GM19463 (cell line): Measurements from ENCODE around the gene MYO9A.
"Not testable (repeated sequence)": the region's sequence is repeated elsewhere in the genome, so short reads cannot be mapped to it uniquely, and the experiment has no call there.

ENCODE experiments used
- ATAC-seq: cut with Tn5 transposase; IDR thresholded peaks from one replicate; pipeline ENCODE4 v1.9.1; 2021; ENCODE audit warnings: mild to moderate bottlenecking, moderate library complexity; ENCODE audit not compliant: unreplicated experiment

MYO9A gene

DNA sequence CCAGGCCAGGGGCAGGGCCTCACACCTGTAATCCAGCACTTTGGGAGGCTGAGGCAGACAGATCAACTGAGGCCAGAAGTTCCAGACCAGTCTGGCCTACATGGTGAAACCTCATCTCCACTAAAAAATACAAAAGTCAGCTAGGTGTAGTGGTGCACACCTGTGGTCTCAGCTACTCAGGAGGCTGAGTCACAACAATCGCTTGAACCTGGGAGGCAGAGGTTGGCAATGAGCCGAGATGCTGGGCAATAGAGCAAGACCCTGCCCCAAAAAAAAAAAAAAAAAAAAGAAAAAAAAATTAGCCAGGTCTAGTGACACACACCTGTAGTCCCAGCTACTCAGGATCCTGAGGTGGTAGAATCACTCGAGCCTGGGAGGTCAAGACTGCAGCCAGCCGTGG lies 18.8 kb downstream of the MYO9A start:
- ATAC-seq, result no peak

DNA sequence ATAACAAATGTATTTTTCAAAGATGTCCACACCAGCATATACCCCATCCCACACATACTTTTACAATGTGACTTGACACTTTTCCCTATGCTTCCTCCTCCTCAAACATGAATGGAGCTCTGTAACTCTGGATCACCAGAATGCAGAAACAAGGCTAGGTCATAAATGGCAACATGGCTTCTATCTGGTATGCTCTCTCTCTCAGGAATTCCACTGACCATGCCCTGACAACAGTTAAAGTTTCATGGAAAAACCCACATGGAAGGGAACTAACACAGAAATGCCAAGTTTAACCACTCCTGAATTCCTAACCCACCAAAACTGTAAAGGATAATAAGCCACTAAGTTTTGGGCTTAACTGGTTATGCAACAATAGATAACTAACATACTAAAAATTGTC lies 19.9 kb downstream of the MYO9A start:
- ATAC-seq, result no peak

GRCh38 chr15:72096796-72097195 lies 21.2 kb downstream of the MYO9A start:
- no peak for ATAC-seq

GRCh38 chr15:72092691-72093090 lies 25.3 kb downstream of the MYO9A start:
- ATAC-seq, result no peak

DNA sequence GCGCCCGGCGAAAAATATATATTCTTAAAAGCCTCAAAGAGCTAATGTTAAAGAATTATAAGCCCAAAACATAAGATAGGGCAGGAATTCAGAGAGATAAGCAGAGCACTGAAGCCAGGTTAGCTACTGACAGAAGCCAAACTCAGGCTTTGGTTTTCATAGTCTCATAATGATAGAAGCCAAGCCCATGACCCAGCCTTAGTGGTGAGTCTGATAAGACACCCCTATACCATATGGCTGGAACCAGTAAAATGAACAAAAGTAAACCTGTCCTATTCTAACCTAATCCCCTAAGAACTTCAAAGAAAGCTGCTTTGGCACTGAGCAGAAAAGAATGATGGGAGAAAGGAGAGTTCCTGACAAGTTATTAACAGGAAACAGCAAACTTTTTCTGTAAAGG lies 25.9 kb downstream of the MYO9A start:
- no peak for ATAC-seq

GRCh38 chr15:72086920-72087648 lies 30.9 kb downstream of the MYO9A start:
- no peak for ATAC-seq

- ATAC-seq, result no peak
Measured at GRCh38 chr15:72086010-72086697, 31.8 kb downstream of the MYO9A start.

DNA sequence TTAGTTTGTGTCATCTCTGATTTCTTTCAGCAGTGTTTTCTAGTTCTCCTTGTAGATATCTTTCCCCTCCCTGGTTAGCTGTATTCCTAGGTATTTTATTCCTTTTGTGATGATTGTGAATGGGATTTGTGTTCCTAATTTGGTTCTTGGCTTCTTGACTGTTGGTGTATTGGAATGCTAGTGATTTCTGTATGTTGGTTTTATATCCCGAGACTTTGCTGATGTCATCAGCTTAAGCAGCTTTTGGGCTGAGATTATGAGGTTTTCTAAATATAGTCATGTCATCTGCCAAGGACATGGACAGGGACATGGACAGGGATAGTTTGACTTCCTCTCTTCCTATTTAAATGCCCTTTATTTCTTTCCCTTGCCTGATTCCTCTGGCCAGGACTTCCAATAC lies 35.8 kb downstream of the MYO9A start:
- no peak for ATAC-seq

- no peak for ATAC-seq
Measured at GRCh38 chr15:72078887-72079286, 39.1 kb downstream of the MYO9A start.

DNA sequence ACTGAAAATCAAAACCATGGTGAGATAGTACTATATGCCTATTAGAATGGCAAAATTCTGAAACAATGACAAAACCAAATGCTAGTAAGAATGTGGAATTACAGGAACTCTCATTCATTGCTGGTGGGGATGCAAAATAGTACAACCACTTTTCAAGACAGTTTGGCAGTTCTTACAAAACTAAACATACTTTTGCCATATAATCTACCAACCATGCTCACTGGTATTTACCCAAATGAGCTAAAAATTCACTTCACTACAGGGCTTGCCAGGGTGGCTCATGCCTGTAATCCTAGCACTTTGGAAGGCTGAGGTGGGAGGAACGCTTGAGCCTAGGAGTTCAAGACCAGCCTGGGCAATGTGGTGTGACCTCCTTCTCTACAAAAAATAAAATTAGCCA lies 40.0 kb downstream of the MYO9A start:
- no peak for ATAC-seq

- no peak for ATAC-seq
Measured at GRCh38 chr15:72074335-72075060, 43.5 kb downstream of the MYO9A start.

GRCh38 chr15:72071448-72071825 lies 46.5 kb downstream of the MYO9A start:
- ATAC-seq, result not testable (repeated sequence)

DNA sequence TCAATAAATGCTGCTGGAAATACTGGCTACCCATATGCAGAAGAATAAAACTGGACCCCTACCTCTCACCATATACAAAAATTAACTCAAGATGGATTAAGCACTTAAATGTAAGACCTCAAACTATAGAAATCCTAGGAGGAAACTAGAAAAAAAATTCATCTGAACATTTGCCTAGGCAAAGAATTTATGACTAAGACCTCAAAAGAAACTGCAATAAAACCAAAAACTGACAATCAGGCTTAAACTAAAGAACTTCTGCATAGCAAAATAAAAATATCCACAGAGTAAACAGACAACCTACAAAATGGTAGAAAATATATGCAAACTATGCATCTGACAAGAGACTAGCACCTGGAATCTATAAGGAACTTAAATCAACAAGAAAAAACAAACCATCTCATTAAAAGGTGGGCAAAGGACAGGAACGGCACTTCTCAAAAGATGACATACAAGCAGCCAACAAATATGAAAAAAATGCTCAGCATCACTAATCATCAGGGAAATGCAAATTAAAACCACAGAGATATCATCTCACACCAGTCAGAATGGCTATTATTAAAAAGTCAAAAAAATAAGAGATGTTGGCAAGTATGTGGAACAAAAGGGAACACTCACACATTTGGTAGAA lies 47.0 kb downstream of the MYO9A start:
- ATAC-seq, result no peak

- no peak for ATAC-seq
Measured at GRCh38 chr15:72068856-72069255, 49.1 kb downstream of the MYO9A start.

DNA sequence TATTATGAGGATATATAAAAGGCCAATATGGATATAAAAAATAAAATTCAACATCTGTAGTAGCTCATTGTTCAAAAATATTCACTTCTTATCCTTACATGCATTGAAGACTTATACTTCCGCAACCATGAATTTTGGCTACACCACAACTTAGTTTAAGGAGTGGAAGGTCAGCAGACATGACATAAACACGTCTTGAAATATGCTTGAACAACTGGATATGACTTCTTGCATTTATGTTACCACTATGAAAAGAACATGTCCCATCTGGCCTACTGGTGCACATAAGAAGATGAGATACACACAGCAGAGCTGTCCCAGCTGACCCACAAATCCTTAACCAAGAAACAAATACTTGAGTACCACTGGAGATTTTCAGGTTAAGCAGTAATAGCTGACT lies 52.1 kb downstream of the MYO9A start:
- no peak for ATAC-seq

DNA sequence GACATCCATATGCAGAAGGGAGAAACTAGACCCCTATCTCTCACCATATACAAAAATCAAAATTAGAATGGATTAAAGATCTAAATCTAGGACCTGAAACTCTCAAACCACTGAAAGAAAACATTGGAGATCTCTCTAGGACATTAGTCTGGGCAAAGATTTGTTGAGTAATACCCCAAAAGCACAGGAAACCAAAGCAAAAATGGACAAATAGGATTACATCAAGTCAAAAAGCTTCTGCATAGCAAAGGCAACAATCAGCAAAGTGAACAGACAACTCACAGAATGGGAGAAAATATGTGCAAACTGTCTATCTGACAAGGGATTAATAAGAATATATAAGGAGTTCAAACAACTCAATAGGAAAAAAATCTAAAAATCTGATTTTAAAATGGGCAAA lies 54.8 kb downstream of the MYO9A start:
- no peak for ATAC-seq

- ATAC-seq, result no peak
Measured at GRCh38 chr15:72062319-72062718, 55.6 kb downstream of the MYO9A start.

DNA sequence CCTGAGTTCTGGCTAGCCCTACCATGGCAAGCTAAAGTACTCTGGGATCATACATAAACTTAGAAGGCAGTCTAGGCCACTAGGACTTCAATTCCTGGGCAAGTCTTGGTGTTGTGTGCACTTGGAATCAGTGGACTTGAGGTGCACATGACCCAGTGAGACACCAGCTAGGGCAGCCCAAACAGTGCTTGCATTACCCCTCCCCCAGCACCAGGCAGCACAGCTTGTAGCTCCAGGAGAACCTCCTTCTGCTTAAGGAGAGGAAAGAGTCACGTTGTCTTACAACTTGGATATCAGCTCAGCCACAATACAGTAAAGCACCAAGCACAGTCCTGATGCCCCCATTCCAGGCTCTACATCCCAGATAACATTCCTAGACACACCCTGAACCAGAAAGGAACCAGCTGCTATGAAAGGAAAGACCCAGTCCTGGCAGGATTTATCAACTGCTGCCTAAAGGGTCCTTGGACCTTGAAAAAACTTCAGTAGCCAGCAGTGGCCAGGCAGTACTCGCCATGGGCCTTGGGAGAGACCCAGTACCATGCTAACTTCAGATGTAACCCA lies 57.2 kb downstream of the MYO9A start:
- no peak for ATAC-seq

DNA sequence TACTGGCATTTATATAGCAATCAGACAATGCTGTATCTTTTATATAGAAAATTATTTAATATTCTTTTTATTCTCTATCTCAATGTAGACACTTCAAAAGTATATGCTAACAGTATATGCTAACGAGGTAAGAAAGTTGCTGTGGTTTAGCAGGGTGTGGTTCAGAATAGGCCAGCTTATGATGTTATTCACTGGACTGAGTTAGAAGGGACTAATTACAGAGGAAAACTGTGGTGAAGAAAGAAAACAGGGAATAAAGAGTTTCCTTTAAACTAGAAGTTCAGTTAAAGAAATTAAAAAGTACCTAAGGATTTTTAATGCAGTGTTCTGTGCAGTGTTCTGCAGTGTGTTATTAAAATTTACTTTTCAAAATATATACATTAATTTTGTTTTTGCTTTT lies 59.4 kb downstream of the MYO9A start:
- ATAC-seq, result no peak

GRCh38 chr15:72057548-72058091 lies 60.3 kb downstream of the MYO9A start:
- ATAC-seq, result no peak

DNA sequence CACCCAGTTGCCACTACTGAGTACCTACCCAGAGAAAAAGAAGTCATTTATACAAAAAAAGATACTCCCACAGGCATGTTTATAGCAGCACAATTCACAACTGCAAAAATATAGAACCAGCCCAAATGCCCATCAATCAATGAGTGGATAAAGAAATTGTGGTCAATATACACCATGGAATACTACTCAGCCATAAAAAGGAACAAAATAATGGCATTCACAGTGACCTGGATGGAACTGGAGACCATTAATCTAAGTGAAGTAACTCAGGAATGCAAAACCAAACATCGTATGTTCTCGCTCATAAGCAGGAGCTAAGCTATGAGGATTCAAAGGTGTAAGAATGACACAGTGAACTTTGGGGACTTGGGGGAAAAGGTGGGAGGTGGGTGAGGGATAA lies 61.7 kb downstream of the MYO9A start:
- not testable (repeated sequence) for ATAC-seq
